GM20431 (cell line): ENCODE measurements around the gene ASB11.
"Not testable (repeated sequence)": the region's sequence is repeated elsewhere in the genome, so short reads cannot be mapped to it uniquely, and the experiment has no call there.

ENCODE experiments used
- in situ Hi-C: fragments of 300-500 bp; cut with MseI, MboI; formaldehyde crosslinking; loops from one replicate; pipeline ENCODE4 v1.15.0; 2020; ENCODE audit warnings: low sequenced_read_pairs; ENCODE audit not compliant: unreplicated experiment

Gene ASB11

GRCh38 chrX:15314472-15314871 is 968 bp downstream of the ASB11 start:
- in situ Hi-C loops, result no loop called here

GRCh38 chrX:15311119-15311518 is 4.3 kb downstream of the ASB11 start:
- in situ Hi-C loops, result no loop called here

- in situ Hi-C loops, result no loop called here
Observed at GRCh38 chrX:15310117-15310516, 5.3 kb downstream of the ASB11 start.

GRCh38 chrX:15305899-15306298 is 9.5 kb downstream of the ASB11 start:
- in situ Hi-C loops, result not testable (repeated sequence)

- in situ Hi-C loops, result no loop called here
Observed at GRCh38 chrX:15301924-15302323, 13.5 kb downstream of the ASB11 start.

- in situ Hi-C loops, result no loop called here
Observed at GRCh38 chrX:15299941-15300851, 15.2 kb downstream of the ASB11 start.

- in situ Hi-C loops, result no loop called here
Observed at GRCh38 chrX:15298780-15299179, 16.7 kb downstream of the ASB11 start.

GRCh38 chrX:15298201-15298600 is 17.2 kb downstream of the ASB11 start:
- in situ Hi-C loops, result no loop called here

- in situ Hi-C loops, result no loop called here
Observed at GRCh38 chrX:15293451-15293850, 22.0 kb downstream of the ASB11 start.

GRCh38 chrX:15292861-15293260 is 22.6 kb downstream of the ASB11 start:
- in situ Hi-C loops, result no loop called here

GRCh38 chrX:15277604-15278003 is 37.8 kb downstream of the ASB11 start:
- in situ Hi-C loops, result no loop called here

- in situ Hi-C loops, result no loop called here
Observed at GRCh38 chrX:15274946-15275345, 40.5 kb downstream of the ASB11 start.

- in situ Hi-C loops, result not testable (repeated sequence)
Observed at GRCh38 chrX:15273275-15273674, 42.2 kb downstream of the ASB11 start.

GRCh38 chrX:15271757-15272156 is 43.7 kb downstream of the ASB11 start:
- in situ Hi-C loops, result no loop called here

- in situ Hi-C loops, result no loop called here
Observed at GRCh38 chrX:15269618-15270521, 45.6 kb downstream of the ASB11 start, which contains the start of gene ASB9. ASB9 (minus strand) TSS chrX:15270083; CDS start chrX:15269874, 209 bp downstream.

GRCh38 chrX:15269120-15269519 is 46.3 kb downstream of the ASB11 start:
- in situ Hi-C loops, result no loop called here

GRCh38 chrX:15254852-15255251 is 60.6 kb downstream of the ASB11 start:
- in situ Hi-C loops, result no loop called here

GRCh38 chrX:15245896-15246295 is 69.5 kb downstream of the ASB11 start:
- in situ Hi-C loops, result no loop called here

- in situ Hi-C loops, result no loop called here
Observed at GRCh38 chrX:15244421-15244820, 71.0 kb downstream of the ASB11 start.

- in situ Hi-C loops, result no loop called here
Observed at GRCh38 chrX:15242899-15243555, 72.4 kb downstream of the ASB11 start.
